ENCODE data around the gene GAL.

GRCh38 chr11:68660066-68660810 lies 24.1 kb upstream of the GAL start:
- TF ChIP-seq POLR2A (IDR thresholded peaks at IDR 0.05; ENCODE audit: low read depth, low read length) = no peak
- no peak for TF ChIP-seq PAX5 (IDR thresholded peaks at IDR 0.05; ENCODE audit: insufficient read depth, low read length, severe bottlenecking)
- TF ChIP-seq TAF1 (IDR thresholded peaks at IDR 0.05; ENCODE audit: low read depth, low read length) = no peak
